GM18517 (cell line): ENCODE measurements around the gene KRR1.
"Not testable (repeated sequence)": the region's sequence is repeated elsewhere in the genome, so short reads cannot be mapped to it uniquely, and the experiment has no call there.

Source experiments
- ATAC-seq: cut with Tn5 transposase; IDR thresholded peaks from one replicate; pipeline ENCODE4 v1.9.1; 2021; ENCODE audit warnings: mild to moderate bottlenecking, moderate library complexity; ENCODE audit not compliant: unreplicated experiment

Gene KRR1

GRCh38 chr12:75479963-75480461 lies 31.4 kb downstream of the KRR1 start:
- peak; percentile 43 for ATAC-seq

- ATAC-seq, result no peak
Observed at GRCh38 chr12:75478116-75478794, 33.2 kb downstream of the KRR1 start.

- no peak for ATAC-seq
Observed at GRCh38 chr12:75477137-75477536, 34.3 kb downstream of the KRR1 start.

GRCh38 chr12:75476071-75476470 lies 35.3 kb downstream of the KRR1 start:
- ATAC-seq, result no peak

- no peak for ATAC-seq
Observed at GRCh38 chr12:75474116-75474515, 37.3 kb downstream of the KRR1 start.

- ATAC-seq, result no peak
Observed at GRCh38 chr12:75471902-75472890, 39.2 kb downstream of the KRR1 start.

- no peak for ATAC-seq
Observed at GRCh38 chr12:75460204-75460603, 51.2 kb downstream of the KRR1 start.

- no peak for ATAC-seq
Observed at GRCh38 chr12:75459755-75460154, 51.7 kb downstream of the KRR1 start.

GRCh38 chr12:75457866-75458265 lies 53.5 kb downstream of the KRR1 start:
- not testable (repeated sequence) for ATAC-seq

GRCh38 chr12:75457191-75457590 lies 54.2 kb downstream of the KRR1 start:
- no peak for ATAC-seq

GRCh38 chr12:75455839-75456238 lies 55.6 kb downstream of the KRR1 start:
- no peak for ATAC-seq

GRCh38 chr12:75452675-75453330 lies 58.6 kb downstream of the KRR1 start:
- ATAC-seq, result no peak

- ATAC-seq, result no peak
Observed at GRCh38 chr12:75447691-75448393, 63.6 kb downstream of the KRR1 start.

- no peak for ATAC-seq
Observed at GRCh38 chr12:75446857-75447256, 64.6 kb downstream of the KRR1 start.

GRCh38 chr12:75445137-75445507 lies 66.3 kb downstream of the KRR1 start:
- ATAC-seq, result not testable (repeated sequence)

- no peak for ATAC-seq
Observed at GRCh38 chr12:75444429-75445136, 66.8 kb downstream of the KRR1 start.

- no peak for ATAC-seq
Observed at GRCh38 chr12:75443709-75444108, 67.7 kb downstream of the KRR1 start.

- not testable (repeated sequence) for ATAC-seq
Observed at GRCh38 chr12:75442454-75442853, 69.0 kb downstream of the KRR1 start.

GRCh38 chr12:75441687-75442449 lies 69.5 kb downstream of the KRR1 start:
- not testable (repeated sequence) for ATAC-seq
